ENCODE data around the gene EGFL7. TPM values are rescaled to one million over a fixed set of nuclear protein-coding genes. Genes with fewer than 3 reads are reported as not detected.

EGFL7 gene
- total RNA-seq, 1 experiment from 2014 or later: 38.0 TPM

GRCh38 chr9:136700304-136700703 is 37.6 kb downstream of the EGFL7 start:
- Histone ChIP-seq H4K5ac (ENCODE audit: insufficient read length, low read depth, low read length) (no peak overlapping the region), H3K79me1 (ENCODE audit: insufficient read depth, low read depth, low read length, poor library complexity, severe bottlenecking) (no peaks in the 10 kb centered on the region), H3K27me3 (ENCODE audit: insufficient read depth, low read length) (no peaks in the 10 kb centered on the region), H3K23me2 (ENCODE audit: insufficient read length, low read depth, low read length, poor library complexity, severe bottlenecking) (no peaks in the 10 kb centered on the region), H2BK12ac (ENCODE audit: insufficient read length, low read depth, low read length) (no peak overlapping the region), H3K9ac (ENCODE audit: extremely low read depth, insufficient read length, low read length) (no peak overlapping the region), H4K20me1 (ENCODE audit: control insufficient read depth, insufficient read depth, insufficient read length) (no peaks in the 10 kb centered on the region), H2BK120ac (ENCODE audit: low read depth, low read length, poor library complexity, severe bottlenecking) (no peak overlapping the region), H3K4me2 (ENCODE audit: insufficient read depth, insufficient read length, low read length) (no peak overlapping the region), H2AK5ac (ENCODE audit: insufficient read length, low read length) (no peak overlapping the region), H3K79me2 (ENCODE audit: insufficient read depth, low read length) (no peaks in the 10 kb centered on the region), H3K4me1 (ENCODE audit: insufficient read depth, low read length) (no peaks in the 10 kb centered on the region), H2AFZ (ENCODE audit: low read length) (no peak overlapping the region), H3K56ac (ENCODE audit: insufficient read length, low read depth, low read length) (no peak overlapping the region), H2BK5ac (ENCODE audit: insufficient read length, low read length) (no peak overlapping the region), H4K8ac (replicated peaks; ENCODE audit: insufficient read length, low read depth, low read length) (no peak overlapping the region), H3K18ac (ENCODE audit: insufficient read length, low read depth, low read length) (no peak overlapping the region), H3K4ac (ENCODE audit: low read depth, low read length) (no peak overlapping the region), H4K91ac (ENCODE audit: insufficient read length, low read depth, low read length) (no peak overlapping the region), H3K9me3 (ENCODE audit: control insufficient read depth, low read depth, low read length) (no peaks in the 10 kb centered on the region), H2BK20ac (ENCODE audit: low read depth, low read length, poor library complexity, severe bottlenecking) (no peak overlapping the region), H2BK15ac (ENCODE audit: low read depth, low read length) (no peak overlapping the region), H3T11ph (ENCODE audit: low read length) (no peak overlapping the region), H3K27ac (ENCODE audit: insufficient read length, low read depth, low read length) (no peak overlapping the region), H3K23ac (ENCODE audit: insufficient read length, low read depth, low read length) (no peak overlapping the region), H3K14ac (ENCODE audit: insufficient read depth, low read length) (no peak overlapping the region)
- peaks cover 7 to 17% of the 10 kb centered on the region in 2 experiments for H3K4me1 Mint-ChIP-seq
- H3K4me3 Mint-ChIP-seq: no peak overlapping the region
- peaks cover 39% of the 10 kb centered on the region for H3K27me3 Mint-ChIP-seq (ENCODE audit: low read depth)
- DNase-seq: no peak
- no peaks in the 10 kb centered on the region; a peak in 1 of 5 replicates for H3K9me3 Mint-ChIP-seq
- no peak overlapping the region for H3K27ac Mint-ChIP-seq
- H3K36me3 Mint-ChIP-seq (ENCODE audit: insufficient read depth in 1 of 3, low read depth in 3 of 3): no peaks in the 10 kb centered on the region
- no CpG with 5 or more reads among the region's 13 CpGs for WGBS (ENCODE audit: extremely low coverage, insufficient read length, low lambda C conversion rate)
- no peak for TF ChIP-seq CTCF (conservative IDR thresholded peaks at IDR 0.05)

Measured in H9 (cell line).